GM18517 (cell line): ENCODE measurements around the gene ZNF532.
"Not testable (repeated sequence)": the region's sequence is repeated elsewhere in the genome, so short reads cannot be mapped to it uniquely, and the experiment has no call there.

Source experiments
- ATAC-seq: cut with Tn5 transposase; IDR thresholded peaks from one replicate; pipeline ENCODE4 v1.9.1; 2021; ENCODE audit warnings: mild to moderate bottlenecking, moderate library complexity; ENCODE audit not compliant: unreplicated experiment

ZNF532 gene

GRCh38 chr18:58864146-58865032 is at the start of gene ZNF532:
Gene ZNF532 (plus strand): TSS chr18:58864877. CDS start in a region left out here.
- ATAC-seq, result no peak

GRCh38 chr18:58819051-58819450 is 45.6 kb upstream of the ZNF532 start:
- ATAC-seq, result no peak

DNA sequence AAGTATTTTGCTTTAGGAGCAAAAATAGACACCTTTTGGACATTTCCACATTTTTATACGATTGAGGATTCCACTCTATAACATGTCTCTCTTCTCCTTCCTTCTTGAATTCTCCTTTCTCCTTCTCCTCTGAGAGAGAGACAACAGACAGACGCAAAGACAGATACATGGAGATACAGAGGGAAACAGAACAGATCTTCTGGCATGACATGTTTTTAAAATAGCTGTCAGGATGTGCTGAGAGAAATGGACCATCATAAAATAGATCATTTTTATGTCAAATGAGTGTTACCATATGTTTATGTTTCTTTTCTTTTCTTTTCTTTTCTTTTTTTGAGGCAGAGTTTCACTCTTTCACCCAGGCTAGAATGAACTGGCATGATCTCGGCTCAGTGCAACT is 44.4 kb upstream of the ZNF532 start:
- ATAC-seq, result no peak

DNA sequence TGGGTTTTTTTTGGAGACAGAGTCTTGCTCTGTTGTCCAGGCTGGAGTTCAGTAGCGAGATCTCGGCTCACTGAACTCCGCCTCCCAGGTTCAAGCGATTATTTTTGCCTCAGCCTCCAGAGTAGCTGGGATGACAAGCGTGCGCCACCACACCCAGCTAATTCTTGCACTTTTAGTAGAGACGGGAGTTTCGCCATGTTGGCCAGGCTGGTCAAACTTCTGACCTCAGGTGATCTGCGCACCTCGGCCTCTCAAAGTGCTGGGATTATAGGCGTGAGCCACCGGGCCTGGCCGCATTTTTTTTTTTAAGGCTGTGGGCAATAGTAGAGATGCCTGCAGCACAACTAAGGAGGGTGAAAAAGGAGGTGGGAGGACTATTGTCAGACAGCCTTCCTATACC is 41.7 kb upstream of the ZNF532 start:
- ATAC-seq, result no peak

- ATAC-seq, result no peak
Observed at GRCh38 chr18:58823412-58823811, 41.3 kb upstream of the ZNF532 start.

DNA sequence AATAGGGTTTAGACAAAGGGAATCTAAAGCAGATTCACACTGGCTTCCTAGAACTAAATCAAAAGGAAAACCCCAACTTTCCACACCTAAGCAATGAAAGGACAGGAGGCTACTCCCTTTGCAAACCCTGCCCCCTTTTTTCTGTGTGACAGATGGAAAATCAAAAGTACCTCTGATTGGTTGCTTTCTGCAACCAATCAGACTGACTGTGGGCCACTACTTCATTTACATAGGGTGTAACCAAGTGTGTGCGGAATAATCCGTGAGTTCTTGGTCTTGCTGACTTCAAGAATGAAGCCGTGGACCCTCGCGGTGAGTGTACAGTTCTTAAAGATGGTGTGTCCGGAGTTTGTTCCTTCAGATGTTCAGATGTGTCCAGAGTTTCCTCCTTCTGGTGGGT is 37.8 kb upstream of the ZNF532 start:
- ATAC-seq, result not testable (repeated sequence)

DNA sequence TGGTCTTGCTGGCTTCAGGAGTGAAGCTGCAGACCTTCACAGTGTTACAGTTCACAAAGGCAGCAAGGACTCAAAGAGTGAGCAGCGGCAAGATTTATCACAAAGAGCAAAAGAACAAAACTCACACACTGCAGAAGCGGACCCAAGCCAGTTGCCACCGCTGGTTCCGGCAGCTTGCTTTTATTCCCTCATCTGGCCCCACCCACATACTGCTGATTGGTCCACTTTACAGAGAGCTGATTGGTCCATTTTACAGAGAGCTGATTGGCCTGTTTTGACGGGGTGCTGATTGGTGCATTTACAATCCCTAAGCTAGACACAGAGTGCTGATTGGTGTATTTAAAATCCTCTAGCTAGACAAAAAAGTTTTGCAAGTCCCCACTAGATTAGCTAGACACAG is 37.2 kb upstream of the ZNF532 start:
- no peak for ATAC-seq

- no peak for ATAC-seq
Observed at GRCh38 chr18:58827886-58828285, 36.8 kb upstream of the ZNF532 start.

- no peak for ATAC-seq
Observed at GRCh38 chr18:58828399-58829121, 36.1 kb upstream of the ZNF532 start.

DNA sequence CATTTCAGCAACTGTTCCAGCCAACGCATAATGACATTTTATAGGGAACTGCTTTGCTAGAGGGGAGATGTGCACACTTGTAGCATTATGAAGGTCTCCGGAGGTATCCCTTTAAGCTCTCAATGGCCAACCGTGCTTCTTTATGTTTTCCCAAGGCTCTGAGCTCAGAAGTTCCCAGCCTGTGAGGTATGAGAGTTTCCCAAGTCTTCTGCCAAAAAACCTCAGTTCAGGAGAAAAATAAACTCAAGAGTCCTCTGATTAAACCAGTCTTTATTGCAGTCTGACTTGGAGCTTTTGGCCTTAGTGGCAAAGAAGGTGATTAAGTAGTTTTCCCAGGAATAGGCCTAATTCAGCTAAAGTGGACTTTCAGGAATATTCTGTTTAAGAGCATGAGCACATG is 35.4 kb upstream of the ZNF532 start:
- ATAC-seq, result no peak

GRCh38 chr18:58829886-58830285 is 34.8 kb upstream of the ZNF532 start:
- ATAC-seq, result not testable (repeated sequence)

- no peak for ATAC-seq
Observed at GRCh38 chr18:58831606-58832005, 33.1 kb upstream of the ZNF532 start.

- ATAC-seq, result no peak
Observed at GRCh38 chr18:58838165-58838860, 26.4 kb upstream of the ZNF532 start.

GRCh38 chr18:58838946-58839345 is 25.7 kb upstream of the ZNF532 start:
- no peak for ATAC-seq

DNA sequence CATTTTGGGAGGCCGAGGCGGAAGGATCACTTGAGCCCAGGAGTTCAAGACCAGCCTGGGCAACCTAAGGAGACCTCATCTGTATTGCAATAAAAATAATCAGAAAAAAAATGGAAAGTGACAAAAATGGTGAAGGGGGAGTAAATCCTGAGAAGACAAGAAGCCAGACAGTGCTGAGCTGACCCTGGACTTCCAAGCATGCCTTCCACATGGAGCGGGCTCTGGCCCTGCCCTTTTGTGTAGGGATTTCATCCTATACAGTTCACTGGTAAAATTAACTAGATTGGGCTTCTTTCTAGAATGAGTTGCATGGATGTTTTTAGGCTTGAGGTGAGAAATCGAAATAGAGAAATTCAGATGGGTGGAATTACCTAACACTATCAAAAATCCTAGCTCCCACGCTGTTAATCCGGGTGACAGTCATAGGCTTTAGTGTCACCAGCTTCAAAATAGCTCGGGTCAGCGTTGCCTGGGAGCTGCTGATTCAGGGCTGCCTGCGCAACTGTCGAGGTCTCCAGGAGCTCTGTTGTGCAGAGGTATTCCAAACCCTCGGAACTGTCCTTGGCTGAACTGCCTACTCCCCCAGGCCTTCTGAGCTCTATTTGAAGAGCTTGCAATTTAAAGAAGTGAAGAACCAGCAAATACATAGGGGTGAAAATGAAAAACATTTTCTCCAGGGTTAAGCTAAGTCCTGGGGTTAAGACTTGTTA is 21.5 kb upstream of the ZNF532 start:
- no peak for ATAC-seq

- no peak for ATAC-seq
Observed at GRCh38 chr18:58843688-58844035, 21.0 kb upstream of the ZNF532 start.

- no peak for ATAC-seq
Observed at GRCh38 chr18:58844871-58845270, 19.8 kb upstream of the ZNF532 start.

DNA sequence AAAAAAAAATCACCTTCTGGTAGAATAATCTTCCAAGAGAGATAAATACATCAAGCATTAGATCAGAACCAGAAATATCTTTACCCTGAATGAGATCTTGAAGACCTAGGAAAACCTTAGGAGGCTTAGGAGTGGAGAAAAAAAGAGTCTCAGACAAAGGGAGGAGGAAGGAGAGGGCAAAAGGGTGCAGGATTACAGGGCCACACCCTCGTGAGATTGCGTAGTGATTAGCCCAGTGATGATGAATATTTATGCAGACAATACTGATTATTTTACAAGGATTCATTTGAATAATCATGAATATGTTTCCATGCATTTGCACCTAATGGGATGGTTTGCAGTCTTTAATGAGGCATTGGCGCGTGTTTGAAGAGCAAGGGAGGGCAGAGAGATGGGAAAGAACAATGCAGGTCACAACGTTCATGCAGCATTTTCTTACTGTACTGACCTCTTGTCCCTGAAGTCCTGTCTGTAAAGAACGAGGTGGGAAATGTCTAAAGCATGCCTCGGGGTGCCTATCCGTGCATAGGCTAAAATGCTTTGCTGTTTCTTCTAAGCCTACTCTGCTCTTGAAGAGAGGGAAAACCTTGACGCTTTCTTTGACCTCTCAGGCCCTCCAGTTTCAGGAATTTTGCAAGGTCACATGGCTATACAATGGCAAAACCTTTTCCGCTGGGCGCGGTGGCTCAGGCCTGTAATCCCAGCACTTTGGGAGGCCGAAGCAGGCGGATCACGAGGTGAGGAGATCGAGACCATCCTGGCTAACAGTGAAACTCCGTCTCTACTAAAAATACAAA is 18.6 kb upstream of the ZNF532 start:
- ATAC-seq, result no peak

DNA sequence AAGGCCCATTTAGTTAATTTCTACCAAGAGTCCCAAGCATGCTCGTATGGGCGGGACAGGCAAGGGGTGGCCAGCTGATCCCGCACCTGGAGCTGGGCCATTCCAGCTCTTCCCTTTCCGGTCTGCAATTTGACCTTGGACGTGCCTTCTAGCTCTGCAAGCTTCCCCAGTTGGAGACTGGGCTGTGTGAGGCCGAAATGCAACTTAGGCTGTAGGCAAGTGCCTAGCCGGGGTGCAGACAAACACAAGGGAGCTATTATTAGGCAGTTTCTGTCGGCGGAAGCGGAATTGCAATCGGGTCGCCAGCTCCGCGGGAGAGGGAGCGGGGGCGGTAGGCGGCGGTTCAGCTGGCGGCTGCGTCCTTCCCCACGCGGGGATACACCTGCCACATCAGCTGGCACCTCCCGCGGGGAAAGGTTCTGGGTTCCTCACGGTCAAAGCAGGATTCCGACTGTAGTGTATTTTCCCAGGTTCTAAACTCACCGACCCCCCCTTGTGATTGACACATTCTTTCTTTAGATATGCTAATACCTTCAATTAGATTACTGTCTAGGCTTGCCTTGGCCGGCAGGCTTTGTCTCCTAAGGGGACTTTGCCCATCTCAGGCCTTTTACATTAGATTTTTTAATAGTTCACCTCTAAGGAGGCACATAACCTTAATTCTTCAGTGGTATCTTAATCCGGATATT is 17.1 kb upstream of the ZNF532 start:
- peak; percentile 62 for ATAC-seq

GRCh38 chr18:58848685-58849084 is 16.0 kb upstream of the ZNF532 start:
- no peak for ATAC-seq
